Measurements from ENCODE around the gene JMJD8. TPM values are rescaled to one million over a fixed set of nuclear protein-coding genes. Genes with fewer than 3 reads are reported as not detected.

The JMJD8 gene
- total RNA-seq, 1 experiment from 2014 or later: 73.9 TPM

- POLR2A ChIA-PET: interaction anchor here (1.3 kb wide), 1 partner anchor 9 kb away, joined by 4 read pairs; the partner anchor contains the start of gene WDR90
- CTCF ChIA-PET: no interaction called here
- in situ Hi-C loops (cut with HindIII; ENCODE audit: low pct_unique_long_range_greater_than_20kb, low sequenced_read_pairs): no loop called here
These were observed 25.2 kb downstream of the JMJD8 start for GRCh38 chr16:658679-659571.

DNA sequence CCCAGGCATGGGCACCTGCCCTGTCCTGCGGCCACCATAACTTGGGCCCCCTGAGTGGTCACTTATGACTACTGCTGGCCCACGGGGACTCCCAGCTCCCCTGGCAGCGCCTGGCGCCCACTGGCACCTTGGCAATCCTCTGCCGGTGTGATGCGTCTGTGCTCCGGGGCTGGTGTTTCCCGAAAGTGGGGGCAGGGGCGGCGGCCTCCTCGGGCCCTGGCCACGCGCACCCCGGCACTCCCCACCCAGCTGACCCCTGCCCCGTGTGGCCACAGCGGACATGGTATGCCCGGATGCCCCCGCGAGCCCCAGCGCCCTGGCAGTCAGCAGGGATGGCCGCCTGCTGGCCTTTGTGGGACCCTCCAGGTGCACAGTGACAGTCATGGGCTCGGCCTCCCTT is 26.6 kb downstream of the JMJD8 start:
- Histone ChIP-seq H3K27me3 (ENCODE audit: control insufficient read depth, insufficient read depth, low read length) (no peaks in the 10 kb centered on the region), H3K27ac (ENCODE audit: low read length) (no peak overlapping the region), H3K4me3 (ENCODE audit: low read depth in 2 of 2, low read length in 2 of 2) (no peak overlapping the region), H3K9me3 (ENCODE audit: control insufficient read depth, insufficient read depth, low read depth, low read length) (no peaks in the 10 kb centered on the region), H3K36me3 (ENCODE audit: control insufficient read depth, insufficient read depth, low read length) (no peaks in the 10 kb centered on the region), H3K4me1 (ENCODE audit: control insufficient read depth, insufficient read depth, low read length) (peaks cover 15% of the 10 kb centered on the region)
- ATAC-seq (no peak), DNase-seq (ENCODE audit: low read depth, low spot score) (no peak)
- intact Hi-C loops (cut with micrococcal nuclease; ENCODE audit: unreplicated experiment) (no loop called here), in situ Hi-C loops (cut with HindIII; ENCODE audit: low pct_unique_long_range_greater_than_20kb, low sequenced_read_pairs) (no loop called here)
- no peak for TF ChIP-seq CTCF (IDR thresholded peaks at IDR 0.05)
- TF ChIP-seq SIN3A (IDR thresholded peaks at IDR 0.05; ENCODE audit: borderline replicate concordance, insufficient read depth, low read depth, low read length): no peak
- TF ChIP-seq REST (IDR thresholded peaks at IDR 0.05; ENCODE audit: insufficient read depth in 1 of 2, low read depth in 2 of 2, low read length in 1 of 2): no peak
- ChIA-PET POLR2A (no interaction called here), CTCF (no interaction called here)
- no TSS peak for BruUV-seq (replicated peaks)

More at GRCh38 chr16:658679-659571, 25.2 kb downstream of the JMJD8 start:
- Histone ChIP-seq H3K27me3 (ENCODE audit: control insufficient read depth, insufficient read depth, low read length) (no peaks in the 10 kb centered on the region), H3K36me3 (ENCODE audit: control insufficient read depth, insufficient read depth, low read length) (no peaks in the 10 kb centered on the region), H3K27ac (ENCODE audit: low read length) (no peak overlapping the region; the same call in 1 of the 2 replicates), H3K9me3 (ENCODE audit: control insufficient read depth, insufficient read depth, low read depth, low read length) (no peaks in the 10 kb centered on the region), H3K4me3 (ENCODE audit: low read depth in 2 of 2, low read length in 2 of 2) (no peak overlapping the region), H3K4me1 (ENCODE audit: control insufficient read depth, insufficient read depth, low read length) (peaks cover 15% of the 10 kb centered on the region)
- TF ChIP-seq CTCF (IDR thresholded peaks at IDR 0.05) (no peak; the same call in 1 of the 2 replicates), REST (IDR thresholded peaks at IDR 0.05; ENCODE audit: insufficient read depth in 1 of 2, low read depth in 2 of 2, low read length in 1 of 2) (no peak), SIN3A (IDR thresholded peaks at IDR 0.05; ENCODE audit: borderline replicate concordance, insufficient read depth, low read depth, low read length) (no peak), TCF7L2 (IDR thresholded peaks at IDR 0.05; ENCODE audit: low read depth, low read length) (no peak), POLR2AphosphoS5 (IDR thresholded peaks at IDR 0.05; ENCODE audit: low read depth, low read length) (no peak)
- ATAC-seq: no peak
- intact Hi-C loops (cut with micrococcal nuclease; ENCODE audit: unreplicated experiment): no loop called here
- no TSS peak for BruUV-seq (replicated peaks)
- no peak for DNase-seq (ENCODE audit: low read depth, low spot score)
